Testis (tissue), 3 donors: ENCODE results near the gene DHFR. TPM values are rescaled to one million over a fixed set of nuclear protein-coding genes. Genes with fewer than 3 reads are reported as not detected.

Experiments
- DNase-seq: peaks from one replicate; pipeline ENCODE4 v3.0.0-alpha.2; 2019
- H3K27ac ChIP-seq, 2 donors: fragments of 200-600 bp; sonication (generic); one replicate each; pipeline ENCODE4 v1.5.1; 2019
- H3K27me3 ChIP-seq: fragments of 200-600 bp; sonication (generic); one replicate; pipeline ENCODE4 v1.5.1; 2019
- H3K36me3 ChIP-seq: fragments of 200-600 bp; sonication (generic); one replicate; pipeline ENCODE4 v1.5.1; 2017; ENCODE audit warnings: low read depth; ENCODE audit errors: missing control alignments
- H3K4me1 ChIP-seq: fragments of 200-600 bp; sonication (generic); one replicate; pipeline ENCODE4 v1.5.1; 2019
- H3K4me3 ChIP-seq, 2 donors: fragments of 200-600 bp; sonication (generic); one replicate each; pipeline ENCODE4 v1.5.1; 2017 to 2019
- H3K9me3 ChIP-seq: fragments of 200-600 bp; sonication (generic); one replicate; pipeline ENCODE4 v1.5.1; 2017
- POLR2A ChIP-seq: fragments of 450-650 bp; IDR thresholded peaks from one replicate; pipeline ENCODE4 v1.6.1; 2017; ENCODE audit warnings: antibody characterized with exemption, mild to moderate bottlenecking, moderate library complexity
- WGBS, 2 donors: methylation state at CpG; one replicate each; pipeline ENCODE4 v1.1.5; 2018; 5-methylcytosine and 5-hydroxymethylcytosine counted together
- intact Hi-C: fragments of 100-400 bp; cut with DNase I; formaldehyde crosslinking; loops from one replicate; pipeline ENCODE4 v1.15.1; 2023; ENCODE audit warnings: low total_unique reads
- polyA plus RNA-seq: library from polyadenylated mRNA; stranded (reverse); fragments of 350-450 nt; fragmentation: Illumina TruSeq; extraction: RNeasy Lipid Tissue Mini Kit (QIAGEN cat#74804); gene quantifications from one replicate; pipeline ENCODE4 v1.2.3, GENCODE V29; 2014; ENCODE audit warnings: low read depth, low replicate concordance; ENCODE audit not compliant: insufficient read depth
- total RNA-seq, 2 donors: library from RNA; depleted of rRNA; stranded (reverse); fragments of >200 nt; gene quantifications; one replicate each; pipeline ENCODE4 v1.2.3, GENCODE V29; 2016
- TF ChIP-seq, protein P1 (sequence below), 3 experiments: fragments of 450-650 bp in 2 of 3; fragments of 200-600 bp in 1 of 3; sonication (generic) in 1 of 3; IDR thresholded peaks; one replicate each; pipeline ENCODE4 v1.5.1; 2016 to 2019; ENCODE audit warnings: antibody characterized with exemption in 3 of 3, mild to moderate bottlenecking in 2 of 3, moderate library complexity in 1 of 3

The DHFR gene
- total and polyA plus RNA-seq, 3 donors from 2014 or later, result 16.8 to 35.2 (median 18.0) TPM

DNA sequence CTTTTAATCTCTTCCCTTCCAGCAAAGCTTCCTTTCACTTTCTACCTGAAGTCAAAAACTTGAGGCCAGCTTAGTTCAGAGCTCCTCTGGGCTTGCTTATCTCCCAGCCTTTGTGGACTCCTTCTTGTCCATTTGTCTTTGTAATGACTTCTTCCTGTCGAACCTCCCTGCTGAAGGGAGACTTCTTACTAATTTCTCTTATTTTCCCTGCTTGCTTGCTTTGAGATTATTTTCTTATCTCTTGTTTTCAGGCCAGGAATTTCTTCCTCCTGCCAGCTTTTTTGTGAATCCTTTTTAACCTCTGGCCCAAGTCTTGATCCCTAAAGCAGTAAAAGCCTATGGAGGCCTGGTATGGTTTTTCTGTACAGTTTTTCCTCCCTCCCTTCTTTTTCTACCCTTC lies 46.8 kb upstream of the DHFR start:
- no peak for DNase-seq
- Histone ChIP-seq H3K4me3 (no peak overlapping the region), H3K27me3 (no peaks in the 10 kb centered on the region), H3K36me3 (no peaks in the 10 kb centered on the region), H3K4me1 (no peaks in the 10 kb centered on the region), H3K27ac (no peak overlapping the region), H3K9me3 (no peaks in the 10 kb centered on the region)
- 39 to 68% methylated on average over 1 of the region's 1 CpG for WGBS, 2 donors
- intact Hi-C loops, result no loop called here
- TF ChIP-seq, protein P1, sequence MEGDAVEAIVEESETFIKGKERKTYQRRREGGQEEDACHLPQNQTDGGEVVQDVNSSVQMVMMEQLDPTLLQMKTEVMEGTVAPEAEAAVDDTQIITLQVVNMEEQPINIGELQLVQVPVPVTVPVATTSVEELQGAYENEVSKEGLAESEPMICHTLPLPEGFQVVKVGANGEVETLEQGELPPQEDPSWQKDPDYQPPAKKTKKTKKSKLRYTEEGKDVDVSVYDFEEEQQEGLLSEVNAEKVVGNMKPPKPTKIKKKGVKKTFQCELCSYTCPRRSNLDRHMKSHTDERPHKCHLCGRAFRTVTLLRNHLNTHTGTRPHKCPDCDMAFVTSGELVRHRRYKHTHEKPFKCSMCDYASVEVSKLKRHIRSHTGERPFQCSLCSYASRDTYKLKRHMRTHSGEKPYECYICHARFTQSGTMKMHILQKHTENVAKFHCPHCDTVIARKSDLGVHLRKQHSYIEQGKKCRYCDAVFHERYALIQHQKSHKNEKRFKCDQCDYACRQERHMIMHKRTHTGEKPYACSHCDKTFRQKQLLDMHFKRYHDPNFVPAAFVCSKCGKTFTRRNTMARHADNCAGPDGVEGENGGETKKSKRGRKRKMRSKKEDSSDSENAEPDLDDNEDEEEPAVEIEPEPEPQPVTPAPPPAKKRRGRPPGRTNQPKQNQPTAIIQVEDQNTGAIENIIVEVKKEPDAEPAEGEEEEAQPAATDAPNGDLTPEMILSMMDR (IDR thresholded peaks at IDR 0.05), result no peak
- no peak for TF ChIP-seq POLR2A

DNA sequence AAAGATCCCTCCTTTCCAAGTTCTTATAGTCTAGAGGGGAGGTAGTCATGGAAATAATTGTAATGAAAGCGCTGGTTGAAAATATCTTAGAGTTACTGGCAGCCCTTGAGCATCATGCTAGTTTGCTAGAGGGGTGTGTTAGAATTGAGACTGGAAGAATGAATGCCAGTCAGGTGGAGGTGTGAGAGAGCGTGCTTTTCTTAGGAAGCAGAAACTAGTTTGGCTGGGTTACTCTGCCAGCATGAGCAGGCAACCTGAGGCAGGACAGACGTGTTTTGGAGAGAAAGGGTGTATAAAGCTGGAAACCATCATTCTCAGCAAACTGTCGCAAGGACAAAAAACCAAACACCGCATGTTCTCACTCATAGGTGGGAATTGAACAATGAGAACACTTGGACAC lies 43.6 kb upstream of the DHFR start:
- Histone ChIP-seq H3K36me3 (no peaks in the 10 kb centered on the region), H3K27ac (no peak overlapping the region), H3K9me3 (no peaks in the 10 kb centered on the region), H3K4me3 (no peak overlapping the region), H3K27me3 (no peaks in the 10 kb centered on the region), H3K4me1 (no peaks in the 10 kb centered on the region)
- TF ChIP-seq POLR2A, result no peak
- TF ChIP-seq, protein P1 (IDR thresholded peaks at IDR 0.05), result no peak
- no peak for DNase-seq
- 75 to 78% methylated on average over 5 of the region's 5 CpGs for WGBS, 2 donors
- intact Hi-C loops, result no loop called here

DNA sequence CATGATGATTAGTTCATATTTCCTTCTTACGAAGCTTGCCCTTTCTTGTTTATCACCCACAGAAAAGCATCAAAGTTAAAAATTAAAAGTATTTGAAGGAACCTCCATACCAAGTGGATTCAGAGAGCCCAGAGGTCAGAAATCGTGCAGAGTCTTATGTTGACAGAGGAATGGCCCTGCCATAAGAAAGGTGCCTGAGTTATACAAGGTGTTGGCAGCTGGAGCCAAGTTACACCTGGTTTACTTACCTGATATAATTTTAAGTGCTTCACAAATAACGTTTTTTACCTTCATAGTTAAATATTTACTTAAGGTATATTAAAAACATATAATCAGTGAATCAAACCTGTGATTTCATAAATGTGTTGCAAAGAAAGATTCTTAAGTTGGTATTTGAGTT lies 42.3 kb upstream of the DHFR start:
- TF ChIP-seq, protein P1 (IDR thresholded peaks at IDR 0.05), result no peak
- TF ChIP-seq POLR2A, result no peak
- no peaks in the 10 kb centered on the region for H3K9me3 ChIP-seq
- DNase-seq, result no peak
- no peak overlapping the region for H3K27ac ChIP-seq
- no peaks in the 10 kb centered on the region for H3K4me1 ChIP-seq
- no peaks in the 10 kb centered on the region for H3K27me3 ChIP-seq
- no peaks in the 10 kb centered on the region for H3K36me3 ChIP-seq
- H3K4me3 ChIP-seq, result no peak overlapping the region
- WGBS, 2 donors, result 79 to 91% methylated on average over 3 of the region's 3 CpGs
- intact Hi-C loops, result no loop called here

DNA sequence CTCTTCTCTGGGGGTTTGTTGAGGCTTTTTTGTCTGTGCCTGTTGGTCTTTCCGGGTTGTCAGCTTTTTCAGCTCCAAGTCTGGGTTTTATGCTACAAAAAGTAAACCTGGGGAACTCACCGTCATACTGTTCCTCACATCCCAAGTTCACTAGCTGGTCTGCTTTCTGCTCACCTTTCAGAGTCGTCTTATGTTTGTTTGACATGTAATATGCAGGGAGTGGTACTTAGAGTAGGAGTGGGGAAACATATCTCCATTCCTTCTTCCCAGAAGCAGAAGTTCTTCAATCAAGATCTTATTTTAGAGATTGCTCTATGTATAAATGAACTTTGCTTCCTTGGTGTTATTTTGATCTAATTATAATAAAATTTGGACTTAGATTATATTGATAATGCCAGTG lies 41.7 kb upstream of the DHFR start:
- no peaks in the 10 kb centered on the region for H3K36me3 ChIP-seq
- intact Hi-C loops, result no loop called here
- 89 to 95% methylated on average over 3 of the region's 3 CpGs for WGBS, 2 donors

DNA sequence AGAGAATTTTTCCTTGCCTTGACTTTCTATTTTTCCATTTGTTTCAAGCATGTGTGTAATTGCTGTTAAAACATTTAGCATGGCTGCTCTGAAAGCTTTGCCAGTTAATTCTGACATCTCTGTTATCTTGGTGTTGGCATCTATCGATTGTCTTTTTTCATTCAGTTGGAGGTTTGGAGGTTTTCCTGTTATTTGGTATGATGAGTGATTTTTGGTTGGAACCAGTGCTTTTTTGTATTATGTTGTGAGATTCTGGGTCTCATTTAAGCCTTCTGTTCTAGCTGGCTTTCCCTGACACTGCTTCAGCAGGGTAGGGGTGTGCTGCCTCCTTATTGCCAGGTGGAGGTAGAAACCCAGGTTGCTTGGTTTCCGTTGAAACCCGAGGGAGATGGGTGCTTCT lies 40.9 kb upstream of the DHFR start:
- Histone ChIP-seq H3K4me1 (no peaks in the 10 kb centered on the region), H3K36me3 (no peaks in the 10 kb centered on the region), H3K4me3 (no peak overlapping the region), H3K9me3 (no peaks in the 10 kb centered on the region), H3K27me3 (no peaks in the 10 kb centered on the region), H3K27ac (no peak overlapping the region)
- no peak for DNase-seq
- intact Hi-C loops, result no loop called here
- WGBS, 2 donors, result 92 to 95% methylated on average over 3 of the region's 3 CpGs
- no peak for TF ChIP-seq POLR2A
- TF ChIP-seq, protein P1 (IDR thresholded peaks at IDR 0.05), result no peak

More for the DNA sequence above, 41.7 kb upstream of the DHFR start:
- no peaks in the 10 kb centered on the region for H3K4me1 ChIP-seq
- H3K27me3 ChIP-seq, result no peaks in the 10 kb centered on the region
- no peak for TF ChIP-seq POLR2A
- TF ChIP-seq, protein P1 (IDR thresholded peaks at IDR 0.05), result no peak
- no peak overlapping the region for H3K27ac ChIP-seq
- no peaks in the 10 kb centered on the region for H3K9me3 ChIP-seq
- H3K4me3 ChIP-seq, result no peak overlapping the region
- no peak for DNase-seq
